ENCODE data around the gene RNF224.

The RNF224 gene

DNA sequence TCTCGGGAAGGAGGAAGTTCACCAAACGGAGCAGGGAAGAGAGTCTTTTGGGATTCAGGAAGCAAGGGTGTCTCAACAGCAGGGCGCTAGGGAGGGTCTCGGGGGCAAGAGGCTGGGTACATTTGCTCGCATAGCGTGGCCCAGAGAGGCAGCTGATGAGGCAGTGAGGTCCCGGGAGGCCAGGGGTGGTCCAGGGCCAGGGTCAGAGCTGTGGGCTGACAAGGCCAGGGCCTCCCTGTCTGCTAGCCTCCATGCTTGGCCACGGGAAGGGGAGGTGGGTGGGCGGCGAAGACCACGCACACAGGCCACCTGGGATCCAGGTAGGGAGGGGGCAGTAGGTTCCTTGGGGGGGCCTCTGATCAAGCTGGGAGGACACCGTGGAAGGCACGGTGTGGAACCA lies 15.8 kb upstream of the RNF224 start:
- intact Hi-C loops (cut with DNase I) = no loop called here
- DNase-seq = no peak

DNA sequence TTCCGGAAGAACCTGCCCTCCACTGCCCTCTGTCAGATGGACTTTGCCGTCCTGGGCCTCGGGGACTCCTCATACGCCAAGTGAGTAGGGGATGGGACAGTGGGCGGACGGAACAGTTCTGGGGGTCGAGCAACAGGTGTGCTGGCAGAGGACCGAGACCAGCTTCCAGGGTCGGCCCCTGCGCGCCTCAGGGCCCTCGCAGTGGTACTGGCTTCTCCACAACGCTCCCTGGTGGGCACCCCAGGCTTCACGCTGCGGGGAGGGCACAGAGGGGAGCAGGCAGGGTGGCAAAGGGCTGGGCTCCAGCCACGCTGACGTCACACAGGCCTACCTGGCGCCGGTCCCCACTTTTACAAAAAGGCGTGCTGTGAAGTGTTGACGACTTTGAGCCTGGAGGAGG lies 14.8 kb upstream of the RNF224 start:
- no peak for DNase-seq
- intact Hi-C loops (cut with DNase I) = no loop called here

DNA sequence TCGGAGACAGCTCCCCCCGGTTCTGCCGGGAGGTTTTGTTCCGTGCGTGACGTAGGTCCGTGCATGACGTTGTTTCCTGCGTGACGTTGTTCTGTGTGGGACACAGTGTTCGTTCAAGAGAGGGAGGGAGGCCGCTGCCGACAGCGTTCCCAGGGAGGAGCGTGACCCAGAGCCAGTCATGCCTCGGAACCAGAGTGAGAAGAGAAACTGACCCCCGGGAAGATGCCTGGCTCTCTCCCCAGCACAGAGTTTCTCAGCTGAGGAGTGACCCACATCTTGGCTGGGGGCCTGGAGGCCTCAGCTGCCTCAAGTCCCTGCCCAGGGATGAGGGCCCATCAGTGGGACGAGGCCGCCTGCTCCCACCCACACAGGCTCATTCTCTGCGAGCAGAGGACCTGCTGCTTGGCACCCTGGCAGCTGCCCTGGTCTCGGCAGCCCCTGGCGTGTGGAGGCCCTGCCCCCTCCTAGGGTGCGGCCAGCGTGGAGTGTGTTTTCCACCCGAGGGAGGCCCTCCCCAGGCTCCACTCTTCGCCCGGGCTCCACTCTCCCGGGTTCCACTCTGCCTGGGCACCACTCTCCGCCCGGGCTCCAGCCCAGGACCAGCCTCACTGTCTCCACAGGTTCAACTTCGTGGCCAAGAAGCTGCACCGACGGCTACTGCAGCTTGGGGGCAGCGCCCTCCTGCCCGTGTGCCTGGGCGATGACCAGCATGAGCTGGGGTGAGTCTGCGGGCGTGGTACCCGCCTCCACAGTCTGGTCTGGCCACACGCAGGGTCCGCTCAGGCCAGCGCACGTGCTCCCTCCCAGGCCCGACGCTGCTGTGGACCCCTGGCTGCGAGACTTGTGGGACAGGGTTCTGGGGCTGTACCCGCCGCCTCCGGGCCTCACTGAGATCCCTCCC lies 13.9 kb upstream of the RNF224 start:
- intact Hi-C loops (cut with DNase I) = no loop called here
- DNase-seq = peak in 1 of 10 donors; percentile 15

DNA sequence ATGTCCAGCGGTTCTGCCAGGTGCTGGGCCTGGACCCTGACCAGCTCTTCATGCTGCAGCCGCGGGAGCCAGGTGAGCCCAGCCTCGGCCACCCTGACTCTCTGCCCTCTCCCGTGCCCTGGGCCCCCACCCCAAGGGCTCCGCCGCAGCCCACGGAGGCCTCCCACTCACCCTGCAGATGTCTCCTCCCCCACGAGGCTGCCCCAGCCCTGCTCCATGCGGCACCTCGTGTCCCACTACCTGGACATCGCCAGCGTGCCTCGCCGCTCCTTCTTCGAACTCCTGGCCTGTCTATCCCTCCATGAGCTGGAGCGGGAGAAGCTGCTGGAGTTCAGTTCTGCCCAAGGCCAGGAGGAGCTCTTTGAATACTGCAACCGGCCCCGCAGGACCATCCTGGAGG lies 12.7 kb upstream of the RNF224 start:
- intact Hi-C loops (cut with DNase I) = no loop called here

DNA sequence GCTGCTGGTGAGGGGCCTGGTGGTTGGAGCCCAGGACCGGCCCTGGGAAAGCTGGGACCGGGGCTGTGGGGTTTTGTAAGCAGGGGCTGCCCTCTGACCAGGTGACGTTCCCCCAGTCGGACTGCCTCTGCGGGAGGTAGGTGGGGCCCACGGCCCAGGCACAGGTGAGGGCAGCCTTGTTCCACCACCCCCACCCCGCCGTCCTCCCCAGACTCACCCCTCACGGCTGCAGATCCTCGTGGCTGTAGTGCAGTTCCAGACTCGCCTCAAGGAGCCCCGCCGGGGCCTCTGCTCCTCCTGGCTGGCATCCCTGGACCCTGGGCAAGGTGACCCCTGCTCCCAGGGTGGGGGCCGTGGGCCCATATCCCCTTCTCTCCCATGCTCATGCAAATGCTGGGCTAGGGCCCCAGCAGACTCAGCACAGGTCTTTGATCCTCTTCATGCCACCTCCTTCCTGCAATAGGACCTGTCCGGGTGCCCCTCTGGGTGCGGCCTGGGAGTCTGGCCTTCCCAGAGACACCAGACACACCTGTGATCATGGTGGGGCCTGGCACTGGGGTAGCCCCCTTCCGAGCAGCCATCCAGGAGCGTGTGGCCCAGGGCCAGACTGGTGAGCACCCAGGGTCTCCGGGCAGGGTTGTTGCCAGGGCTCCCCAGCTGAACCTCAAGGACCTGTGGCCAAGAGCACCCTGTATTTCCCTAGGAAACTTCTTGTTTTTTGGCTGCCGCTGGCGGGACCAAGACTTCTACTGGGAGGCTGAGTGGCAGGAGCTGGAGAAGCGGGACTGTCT lies 11.9 kb upstream of the RNF224 start:
- intact Hi-C loops (cut with DNase I) = no loop called here
- DNase-seq = no peak

More for the DNA sequence above, 12.7 kb upstream of the RNF224 start:
- DNase-seq = no peak

DNA sequence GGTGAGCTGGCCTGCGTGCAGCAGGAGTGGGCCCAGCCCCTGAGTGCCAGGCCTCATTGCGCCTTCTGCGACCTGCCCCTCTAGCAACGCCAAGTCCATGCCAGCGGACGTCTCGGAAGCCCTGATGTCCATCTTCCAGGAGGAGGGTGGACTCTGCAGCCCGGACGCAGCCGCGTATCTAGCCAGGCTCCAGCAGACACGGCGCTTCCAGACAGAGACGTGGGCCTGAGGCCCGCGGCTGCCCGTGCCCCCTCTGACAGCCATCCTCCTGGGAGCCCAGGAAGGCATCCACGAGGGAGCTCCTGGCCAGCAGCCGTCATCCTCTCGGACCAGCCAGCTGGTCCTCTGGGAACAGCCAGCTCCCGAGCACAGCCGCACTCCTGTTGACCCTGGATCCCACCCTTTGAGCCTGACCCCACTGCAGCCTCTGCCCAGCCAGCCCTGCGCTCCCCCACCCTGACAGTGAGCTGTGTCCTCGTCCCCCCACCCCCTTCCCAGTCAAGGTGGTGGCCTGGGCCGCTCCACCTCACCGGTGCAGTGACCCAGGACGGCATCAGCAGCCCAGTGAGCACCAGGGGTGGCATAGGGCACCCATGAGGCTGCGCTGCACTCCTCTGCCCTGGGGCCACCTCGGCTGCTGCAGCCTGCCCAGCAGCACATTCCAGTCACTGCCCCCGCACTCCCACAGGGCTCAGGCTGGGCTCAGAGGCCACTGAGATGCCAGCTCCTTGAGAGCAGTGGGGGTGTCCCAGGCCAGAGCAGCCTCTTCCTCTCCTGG lies 10.9 kb upstream of the RNF224 start:
- intact Hi-C loops (cut with DNase I) = no loop called here
- DNase-seq = no peak

DNA sequence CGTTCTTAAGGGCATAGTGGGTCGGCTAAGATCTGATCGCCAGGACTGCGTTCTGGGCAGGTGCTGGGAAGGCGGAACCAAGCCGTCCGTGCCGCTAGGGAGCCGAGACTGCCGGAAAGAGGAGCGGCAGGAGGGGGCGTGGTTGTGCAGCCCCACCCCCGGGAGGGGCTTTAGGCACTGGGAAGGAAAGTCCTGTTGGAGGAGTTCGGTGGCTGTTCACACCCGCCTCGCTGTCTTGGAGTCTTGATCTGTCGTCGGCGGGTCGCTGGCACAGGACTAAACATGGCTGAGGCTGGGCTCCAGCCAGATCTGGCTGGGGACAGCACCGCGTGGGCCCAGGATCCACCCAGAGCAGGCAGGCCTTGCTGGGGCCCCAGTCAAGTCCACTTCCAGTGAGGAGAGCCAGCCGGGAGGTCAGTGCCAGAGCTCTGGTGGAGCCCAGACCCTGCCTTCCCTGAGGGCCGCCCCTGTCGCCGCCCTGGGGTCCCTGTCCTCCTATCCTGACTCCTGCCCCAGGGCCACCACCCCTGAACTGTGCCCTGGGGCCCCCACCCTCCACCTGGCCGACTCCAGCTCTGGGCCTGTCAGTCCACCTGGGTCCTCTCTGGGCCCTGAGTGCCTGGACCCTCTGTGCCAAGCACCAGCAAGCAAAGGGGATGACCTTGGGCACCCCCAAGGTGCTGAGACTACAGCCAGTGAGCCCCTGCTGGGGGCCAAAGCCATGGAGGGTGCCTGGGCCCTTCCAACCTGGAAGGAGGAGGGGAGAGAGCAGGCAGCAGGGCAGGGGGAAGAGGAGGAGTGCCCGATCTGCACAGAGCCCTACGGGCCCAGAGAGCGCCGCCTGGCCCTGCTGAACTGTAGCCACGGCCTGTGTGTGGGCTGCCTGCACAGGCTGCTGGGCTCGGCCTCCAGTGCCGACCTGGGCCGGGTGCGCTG lies 9.8 kb upstream of the RNF224 start:
- DNase-seq = peak in 2 of 10 donors; percentile 15 to 91
- intact Hi-C loops (cut with DNase I) = no loop called here

DNA sequence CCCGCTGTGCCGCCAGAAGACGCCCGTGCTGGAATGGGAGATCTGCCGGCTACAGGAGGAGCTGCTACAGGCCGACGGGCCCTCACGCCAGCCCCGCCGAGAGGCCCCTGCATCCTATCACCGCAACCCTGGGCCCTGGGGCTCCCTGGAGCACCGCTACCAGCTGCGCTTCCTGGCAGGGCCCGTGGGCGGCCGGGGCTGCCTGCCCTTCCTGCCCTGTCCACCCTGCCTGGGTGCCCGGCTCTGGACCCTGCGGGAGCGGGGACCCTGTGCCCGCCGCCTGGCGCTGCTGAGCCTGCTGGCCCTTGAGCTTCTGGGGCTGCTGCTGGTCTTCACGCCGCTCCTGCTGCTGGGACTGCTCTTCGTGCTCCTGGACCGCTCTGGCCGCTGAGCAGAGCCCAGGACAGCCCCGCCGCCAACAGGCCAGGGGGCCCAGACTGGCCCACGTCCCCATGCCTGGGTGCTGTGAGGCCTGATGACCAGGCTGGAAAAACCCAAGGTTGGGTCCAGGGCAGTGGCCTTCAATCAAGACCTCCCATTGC lies 9.0 kb upstream of the RNF224 start:
- DNase-seq = no peak
- intact Hi-C loops (cut with DNase I) = no loop called here

DNA sequence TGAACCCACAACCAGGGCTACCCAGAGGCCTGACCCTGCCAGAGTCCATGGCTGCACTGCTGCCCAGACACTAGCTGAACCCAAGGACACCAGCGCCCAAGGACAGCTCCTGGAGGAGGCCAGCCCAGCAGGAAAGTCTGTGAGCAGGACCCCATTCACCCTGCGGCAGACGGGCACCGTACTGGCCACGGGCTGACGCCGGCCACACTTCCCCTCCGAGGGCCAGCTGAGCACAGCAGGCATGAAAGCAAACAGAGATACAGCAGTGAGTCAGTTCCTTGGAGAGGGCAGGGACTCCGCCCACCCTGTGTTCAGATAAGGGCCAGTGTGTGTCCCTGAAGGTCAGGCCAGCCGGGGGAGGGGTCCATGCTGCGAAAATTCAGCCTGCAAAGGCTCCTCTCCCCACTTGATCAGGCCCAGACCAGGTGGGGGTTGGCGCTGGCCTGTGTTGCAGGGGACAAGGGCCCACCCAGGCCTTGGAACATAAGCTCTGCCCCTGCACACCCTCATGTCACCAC lies 8.5 kb upstream of the RNF224 start:
- DNase-seq = no peak
- intact Hi-C loops (cut with DNase I) = no loop called here

DNA sequence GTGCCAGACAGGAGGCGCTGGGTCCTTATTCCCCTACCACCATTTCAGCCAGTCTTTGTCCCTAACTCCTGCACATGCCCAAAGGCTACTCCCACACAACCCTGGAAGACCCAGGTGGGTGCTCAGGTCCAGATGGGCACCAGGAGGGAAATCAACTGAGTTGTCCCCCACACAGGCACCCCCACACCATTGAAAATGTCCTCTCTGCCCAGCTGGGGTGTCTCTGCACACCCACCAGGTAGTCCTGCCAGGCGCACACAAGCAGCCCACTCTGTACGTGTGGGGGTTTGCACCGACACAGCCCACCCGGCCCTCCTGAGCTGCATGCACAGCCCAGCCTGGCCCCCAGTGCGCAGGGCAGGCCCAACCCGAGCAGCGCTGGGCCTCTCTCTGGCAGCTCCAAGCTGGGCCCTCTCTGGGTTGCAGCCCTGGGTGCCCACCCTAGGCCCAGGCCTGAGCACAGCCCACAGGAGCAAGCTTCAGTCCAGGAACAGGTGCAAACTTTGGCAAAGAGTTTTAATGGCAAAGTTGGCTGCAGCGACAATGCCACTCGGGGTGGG lies 7.5 kb upstream of the RNF224 start:
- peak in 1 of 10 donors; percentile 83 for DNase-seq
- intact Hi-C loops (cut with DNase I) = no loop called here

DNA sequence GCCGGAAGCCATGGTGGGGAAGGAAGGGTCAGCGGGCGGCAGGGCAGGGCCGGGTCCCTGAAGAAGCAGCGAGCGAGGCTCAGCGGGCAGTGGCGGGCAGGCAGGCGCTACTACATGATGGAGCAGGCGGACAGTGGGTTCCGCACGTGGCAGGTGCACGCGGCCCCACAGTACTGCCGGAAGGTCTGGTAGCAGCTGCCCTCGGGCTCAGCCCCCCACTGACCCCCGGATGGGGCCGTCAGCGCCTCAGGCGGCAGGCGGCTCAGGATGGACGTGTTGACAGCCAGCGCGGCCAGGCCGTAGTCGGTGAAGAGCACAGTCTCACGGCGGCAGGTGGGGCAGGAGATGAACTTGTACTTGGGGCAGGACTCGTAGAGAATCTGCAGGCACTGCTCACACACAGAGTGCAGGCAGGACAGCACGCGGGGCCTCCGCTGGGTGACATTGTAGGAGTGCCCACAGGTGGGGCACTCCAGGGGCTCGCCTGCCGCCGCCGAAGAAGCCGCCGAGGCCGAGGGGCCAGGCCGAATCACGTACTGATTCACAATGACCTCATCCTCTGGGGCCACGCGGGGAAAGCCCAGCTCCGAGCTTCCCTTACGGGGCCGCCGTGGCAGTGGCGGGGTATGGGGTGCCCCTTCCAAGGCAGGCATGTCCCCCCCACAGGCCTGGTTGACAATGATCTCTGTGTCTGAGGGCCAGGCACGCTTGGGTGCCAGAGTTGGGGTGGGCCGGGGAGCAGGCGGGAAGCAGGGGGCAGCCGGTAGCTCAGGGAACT lies 6.8 kb upstream of the RNF224 start:
- intact Hi-C loops (cut with DNase I) = no loop called here
- DNase-seq = peak in 1 of 10 donors; percentile 87

DNA sequence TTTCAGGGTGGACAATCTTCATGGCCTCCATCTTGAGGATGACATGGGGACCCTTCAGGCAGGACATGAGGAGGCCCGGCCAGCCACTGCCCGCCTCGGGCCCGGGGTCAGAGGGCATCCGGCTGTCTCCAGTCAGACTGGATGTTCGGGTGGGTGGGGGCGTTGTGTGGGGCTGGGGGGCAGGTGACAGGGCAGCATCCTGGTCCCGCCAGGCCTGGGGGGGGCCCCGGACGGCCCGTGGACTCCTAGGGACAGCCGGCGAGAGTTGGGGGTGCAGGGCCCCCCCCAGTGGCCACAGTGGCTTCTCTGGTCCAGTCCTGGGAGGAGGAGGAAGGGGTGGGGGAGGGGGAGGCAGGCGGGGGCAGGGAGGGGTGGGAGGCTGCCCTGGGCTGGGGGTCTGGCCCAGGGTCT lies 6.2 kb upstream of the RNF224 start:
- peak in 1 of 10 donors; percentile 88 for DNase-seq
- intact Hi-C loops (cut with DNase I) = no loop called here

DNA sequence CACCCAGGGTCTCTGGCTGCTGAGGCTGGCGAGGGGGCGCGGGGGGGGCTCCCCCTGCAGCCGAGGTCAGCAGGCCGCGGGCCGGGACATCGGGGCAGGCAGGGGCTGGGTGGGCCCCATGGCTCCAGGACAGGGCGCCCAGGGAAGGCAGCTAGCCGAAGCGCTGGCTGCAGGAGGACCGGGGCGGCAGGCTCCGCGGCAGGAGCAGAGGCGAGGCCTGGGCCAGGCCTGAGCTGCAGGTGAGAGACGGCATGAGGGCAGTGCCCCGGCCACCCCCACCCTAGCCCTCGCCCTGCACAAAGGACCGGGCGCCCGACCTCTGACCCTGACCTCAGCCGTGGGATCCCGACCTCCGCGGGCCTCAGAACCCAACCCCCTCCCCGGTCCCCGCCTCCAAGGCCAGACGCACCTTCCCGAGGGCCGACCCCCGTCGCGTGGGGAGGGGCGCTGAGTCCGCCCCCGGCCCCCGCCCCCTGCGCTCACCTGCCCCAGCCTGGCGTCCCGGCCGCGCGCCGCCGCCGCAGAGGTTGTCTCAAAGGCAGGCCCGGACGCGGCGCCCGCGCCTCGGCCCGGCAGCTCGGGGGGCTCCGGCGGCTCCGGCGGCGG lies 5.7 kb upstream of the RNF224 start:
- intact Hi-C loops (cut with DNase I) = loop anchor here (2.0 kb wide), 1 partner anchor 33 kb away; the partner anchor contains the start of genes ANAPC2 and SSNA1
- DNase-seq = peak in 1 of 10 donors; percentile 84

DNA sequence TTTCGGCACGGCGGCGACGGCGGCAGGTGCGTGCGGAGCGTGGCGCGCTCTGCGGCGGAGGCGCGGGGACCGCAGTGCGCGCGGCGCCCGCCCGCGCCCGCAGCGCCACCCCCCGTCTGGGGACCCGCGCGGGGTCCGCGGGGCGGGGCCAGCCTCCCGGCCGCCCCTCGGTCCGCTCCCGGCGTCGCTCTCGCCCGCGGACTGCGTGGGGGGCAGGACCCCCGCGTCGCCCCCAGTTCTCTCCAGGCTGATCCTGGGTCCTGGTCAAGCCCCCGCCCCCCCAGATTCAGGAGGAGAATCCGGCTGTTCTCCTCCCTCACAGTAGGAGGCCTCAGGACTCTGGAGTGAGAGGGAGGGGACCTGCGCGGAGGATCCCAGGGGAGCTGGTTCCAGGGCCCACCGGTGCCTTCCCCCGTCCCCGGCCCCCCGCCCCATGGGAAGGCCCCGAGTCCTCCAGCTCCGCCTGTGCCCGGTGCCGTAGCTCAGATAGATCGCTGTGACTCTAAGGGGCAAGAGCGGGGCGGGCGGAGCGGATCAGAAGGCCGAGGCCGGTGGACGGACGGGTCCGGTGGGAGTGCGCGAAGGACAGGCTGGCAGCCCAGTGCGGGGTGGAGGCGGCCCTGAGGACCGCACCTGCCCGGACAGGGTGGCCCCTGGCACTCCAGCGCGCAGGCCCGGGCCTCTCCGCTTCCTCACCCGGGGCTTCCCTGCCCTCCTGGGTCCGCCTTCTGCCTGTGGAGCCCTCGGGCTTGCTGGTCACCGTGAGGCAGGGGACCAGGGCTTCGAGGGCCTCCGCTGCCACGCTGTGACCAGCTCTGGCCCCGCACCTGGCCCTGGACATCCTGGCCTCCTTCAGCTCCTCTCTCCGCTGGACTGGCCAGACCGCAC lies 4.9 kb upstream of the RNF224 start, which contains the start of gene RNF208:
RNF208 (minus strand) TSS at position 51 of the 888 bp plus-strand sequence. CDS start 1,028 bp downstream, outside the sequence.
- intact Hi-C loops (cut with DNase I) = loop anchor here (2.0 kb wide), 1 partner anchor 34 kb away; the partner anchor contains the start of genes ANAPC2 and SSNA1
- DNase-seq = peak in 2 of 10 donors; percentile 23 to 88

DNA sequence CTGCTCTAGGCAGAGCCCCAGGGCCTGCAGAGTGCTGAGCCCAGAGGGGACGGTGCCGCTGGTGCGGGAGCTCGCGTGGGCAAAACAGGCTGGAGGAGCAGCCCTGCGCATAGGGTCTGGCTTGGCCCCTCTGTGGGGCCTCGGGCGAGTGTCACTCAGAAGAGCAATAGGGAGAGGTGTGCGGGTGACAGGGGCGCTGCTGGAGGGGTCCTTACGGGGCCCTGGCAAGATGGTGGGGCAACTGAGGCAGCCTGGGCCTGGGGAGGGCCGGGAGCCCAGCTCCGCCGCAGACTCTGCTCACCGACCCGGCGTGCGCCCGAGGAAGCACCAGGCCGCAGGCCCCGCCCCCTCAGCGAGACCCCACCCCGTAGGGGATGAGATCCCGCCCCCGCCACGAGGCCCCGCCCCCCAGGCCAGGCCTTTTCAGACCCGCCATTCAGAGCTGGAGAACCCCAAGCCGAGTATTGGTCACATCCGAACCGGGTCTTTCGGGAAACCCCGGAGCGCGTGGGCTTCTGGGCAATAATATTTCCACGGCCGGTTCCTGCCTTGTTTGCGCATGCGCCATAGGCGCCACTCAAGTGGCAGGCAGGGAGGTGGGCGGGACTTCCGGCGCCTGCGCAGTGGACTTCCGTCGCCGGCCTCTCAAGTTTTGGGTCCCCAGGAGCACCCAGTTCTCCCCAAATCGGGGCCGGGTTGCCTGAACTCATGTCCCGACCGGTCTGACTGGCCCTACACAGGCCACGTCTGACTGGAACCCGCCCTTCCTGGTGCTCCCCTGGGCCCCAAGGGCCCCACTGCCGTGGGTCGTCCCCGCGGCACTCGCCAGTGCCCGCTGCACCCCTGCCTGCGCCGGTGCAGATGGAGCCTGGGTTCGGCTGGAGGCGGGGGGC lies 4.0 kb upstream of the RNF224 start:
- intact Hi-C loops (cut with DNase I) = loop anchor here (2.0 kb wide), 1 partner anchor 35 kb away; the partner anchor contains the start of genes ANAPC2 and SSNA1
- peak; percentile 92 to 99 (median 96) for DNase-seq
